NT2/D1 (cell line): ENCODE measurements around the gene EPHA2.
"Not testable (repeated sequence)": the region's sequence is repeated elsewhere in the genome, so short reads cannot be mapped to it uniquely, and the experiment has no call there.

Experiments used
- DNase-seq: peaks from one replicate; pipeline ENCODE4 v3.0.0-alpha.2; 2011; ENCODE audit warnings: low read depth, low spot score
- H3K27me3 ChIP-seq: 2 replicates; pipeline ENCODE4 v1.6.0; 2011; ENCODE audit warnings: mild to moderate bottlenecking; ENCODE audit not compliant: insufficient read length, insufficient read depth
- H3K36me3 ChIP-seq: 2 replicates; pipeline ENCODE4 v1.6.1; 2011; ENCODE audit warnings: mild to moderate bottlenecking, low read length, mixed read lengths; ENCODE audit not compliant: insufficient read depth, insufficient read length
- H3K4me1 ChIP-seq: 2 replicates; pipeline ENCODE4 v1.5.1; 2011; ENCODE audit not compliant: insufficient read depth, insufficient read length
- H3K4me3 ChIP-seq: 2 replicates; pipeline ENCODE4 v1.5.1; 2011; ENCODE audit warnings: low read depth; ENCODE audit not compliant: insufficient read length
- H3K9ac ChIP-seq: 2 replicates; pipeline ENCODE4 v1.6.0; 2011; ENCODE audit warnings: low read depth; ENCODE audit not compliant: insufficient read length
- H3K9me3 ChIP-seq: 2 replicates; pipeline ENCODE4 v1.5.1; 2011; ENCODE audit warnings: mild to moderate bottlenecking, low read length; ENCODE audit not compliant: insufficient read depth
- SUZ12 ChIP-seq: IDR thresholded peaks from 2 replicates; pipeline ENCODE4 v1.6.1; 2011; ENCODE audit not compliant: insufficient read length, insufficient read depth; ENCODE audit errors: extremely low read depth
- YY1 ChIP-seq: IDR thresholded peaks from 2 replicates; pipeline ENCODE4 v1.6.1; 2011; ENCODE audit not compliant: insufficient read length, insufficient read depth
- ZNF274 ChIP-seq: IDR thresholded peaks from 2 replicates; pipeline ENCODE4 v1.6.1; 2011; ENCODE audit warnings: mild to moderate bottlenecking, low read depth, low read length

EPHA2 gene

DNA sequence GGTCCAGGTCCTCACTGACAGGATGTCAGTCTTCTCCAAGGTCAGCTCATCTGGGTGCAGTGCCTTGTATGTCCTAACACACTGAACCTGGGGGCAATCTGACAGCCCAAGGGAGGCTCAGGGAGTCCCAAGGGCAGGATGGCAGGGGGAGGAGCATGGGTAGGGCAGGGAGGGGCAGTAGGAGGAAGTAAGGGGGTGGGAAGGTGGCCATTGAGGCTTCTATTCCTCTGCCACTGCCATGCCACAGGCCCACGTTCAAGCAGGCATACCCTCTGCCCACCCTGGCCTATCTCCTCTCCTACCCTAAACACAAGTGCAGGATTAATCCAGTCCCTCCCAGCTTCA, 43.3 kb upstream of the EPHA2 start:
- H3K27me3 ChIP-seq: no peaks in the 10 kb centered on the region
- no peak overlapping the region for H3K4me3 ChIP-seq
- TF ChIP-seq ZNF274 (no peak), SUZ12 (no peak), YY1 (no peak)
- peaks cover 2% of the 10 kb centered on the region for H3K4me1 ChIP-seq
- H3K36me3 ChIP-seq: peaks cover 19% of the 10 kb centered on the region
- H3K9me3 ChIP-seq: no peaks in the 10 kb centered on the region
- no peak for DNase-seq
- no peak overlapping the region for H3K9ac ChIP-seq

DNA sequence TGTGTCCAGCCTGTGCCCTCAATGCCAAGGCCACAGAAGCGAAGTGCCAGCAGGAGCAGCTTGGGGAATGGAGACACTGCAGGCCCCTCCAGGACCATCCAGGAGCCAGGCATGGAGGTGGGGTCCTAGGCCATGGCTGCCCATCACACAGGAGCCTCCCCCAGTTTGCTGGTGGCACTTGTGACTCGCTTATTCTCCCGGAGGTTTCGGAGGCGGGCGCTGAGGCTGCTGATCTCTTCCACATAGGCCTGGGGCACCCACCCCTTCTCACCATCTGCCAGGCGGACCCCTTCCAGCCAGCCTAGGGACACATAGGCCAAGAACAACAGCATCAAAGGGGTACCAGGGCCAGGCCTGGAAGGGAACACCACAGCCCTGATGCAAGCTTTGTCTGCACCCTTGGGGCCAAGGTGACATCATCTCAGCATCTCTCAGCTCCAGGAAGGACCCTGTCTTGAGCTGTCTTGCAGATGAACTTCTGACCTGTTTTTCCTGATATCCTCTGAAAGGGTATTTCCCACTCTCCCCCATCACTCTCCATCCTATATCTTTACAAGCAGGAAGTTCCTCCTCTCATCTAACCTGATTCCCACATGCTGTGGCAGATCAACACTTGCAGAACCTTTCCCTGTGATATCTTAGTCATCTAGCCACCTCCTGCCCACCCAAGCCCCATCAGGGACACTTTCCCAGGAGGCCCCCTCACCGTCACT, 42.7 kb upstream of the EPHA2 start:
- Histone ChIP-seq H3K4me3 (no peak overlapping the region), H3K9ac (no peak overlapping the region), H3K27me3 (no peaks in the 10 kb centered on the region), H3K4me1 (peaks cover 2% of the 10 kb centered on the region), H3K36me3 (peaks cover 17% of the 10 kb centered on the region), H3K9me3 (no peaks in the 10 kb centered on the region)
- DNase-seq: no peak
- TF ChIP-seq ZNF274: no peak
- no peak for TF ChIP-seq SUZ12
- no peak for TF ChIP-seq YY1

DNA sequence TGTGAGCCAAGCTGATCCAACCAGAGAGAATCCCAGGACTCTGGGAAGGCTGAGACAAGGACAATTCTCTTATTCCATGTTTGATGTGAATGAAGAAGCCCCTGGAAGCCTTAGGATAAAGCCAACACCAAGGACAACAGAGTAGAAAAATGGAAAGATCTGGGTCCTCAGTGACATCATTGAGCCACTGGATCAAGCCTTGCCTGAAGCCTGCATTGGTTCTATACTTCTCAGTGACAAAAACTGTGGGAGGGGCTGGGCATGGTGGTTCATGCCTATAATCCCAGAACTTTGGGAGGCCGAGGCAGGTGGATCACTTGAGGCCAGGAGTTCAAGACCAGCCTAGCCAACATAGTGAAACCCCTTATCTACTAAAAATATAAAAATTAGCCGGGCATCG, 41.0 kb upstream of the EPHA2 start:
- Histone ChIP-seq H3K9me3 (no peaks in the 10 kb centered on the region), H3K27me3 (no peaks in the 10 kb centered on the region), H3K36me3 (peaks cover 11% of the 10 kb centered on the region), H3K9ac (no peak overlapping the region), H3K4me1 (peaks cover 2% of the 10 kb centered on the region), H3K4me3 (no peak overlapping the region)
- no peak for DNase-seq
- TF ChIP-seq YY1 (no peak), SUZ12 (no peak), ZNF274 (no peak)

DNA sequence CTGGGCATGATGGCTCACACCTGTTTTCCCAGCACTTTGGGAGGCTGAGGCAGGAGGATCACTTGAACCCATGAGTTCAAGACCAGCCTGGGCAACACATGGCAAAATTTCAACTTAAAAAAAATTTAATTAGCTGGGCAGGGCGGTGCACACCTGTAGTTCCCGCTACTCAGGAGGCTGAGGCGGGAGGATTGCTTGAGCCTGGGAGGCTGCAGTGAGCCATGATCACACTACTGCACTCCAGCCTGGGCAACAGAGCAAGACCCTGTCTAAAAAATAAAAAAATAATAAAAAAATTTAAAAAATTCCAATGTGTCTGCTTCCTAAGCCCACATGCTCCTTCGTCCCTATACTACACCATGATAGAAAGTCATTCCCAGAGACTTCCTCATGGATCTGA, 40.3 kb upstream of the EPHA2 start:
- not testable (repeated sequence) for H3K4me1 ChIP-seq, DNase-seq, H3K9ac ChIP-seq, H3K27me3 ChIP-seq, H3K9me3 ChIP-seq, H3K4me3 ChIP-seq, H3K36me3 ChIP-seq

GRCh38 chr1:16195518-16195905, 39.6 kb upstream of the EPHA2 start:
- Histone ChIP-seq H3K36me3 (peaks cover 4% of the 10 kb centered on the region), H3K4me3 (no peak overlapping the region), H3K4me1 (peaks cover 2% of the 10 kb centered on the region), H3K9me3 (no peaks in the 10 kb centered on the region), H3K27me3 (no peaks in the 10 kb centered on the region), H3K9ac (no peak overlapping the region)
- no peak for DNase-seq
- TF ChIP-seq SUZ12 (no peak), ZNF274 (no peak), YY1 (no peak)

DNA sequence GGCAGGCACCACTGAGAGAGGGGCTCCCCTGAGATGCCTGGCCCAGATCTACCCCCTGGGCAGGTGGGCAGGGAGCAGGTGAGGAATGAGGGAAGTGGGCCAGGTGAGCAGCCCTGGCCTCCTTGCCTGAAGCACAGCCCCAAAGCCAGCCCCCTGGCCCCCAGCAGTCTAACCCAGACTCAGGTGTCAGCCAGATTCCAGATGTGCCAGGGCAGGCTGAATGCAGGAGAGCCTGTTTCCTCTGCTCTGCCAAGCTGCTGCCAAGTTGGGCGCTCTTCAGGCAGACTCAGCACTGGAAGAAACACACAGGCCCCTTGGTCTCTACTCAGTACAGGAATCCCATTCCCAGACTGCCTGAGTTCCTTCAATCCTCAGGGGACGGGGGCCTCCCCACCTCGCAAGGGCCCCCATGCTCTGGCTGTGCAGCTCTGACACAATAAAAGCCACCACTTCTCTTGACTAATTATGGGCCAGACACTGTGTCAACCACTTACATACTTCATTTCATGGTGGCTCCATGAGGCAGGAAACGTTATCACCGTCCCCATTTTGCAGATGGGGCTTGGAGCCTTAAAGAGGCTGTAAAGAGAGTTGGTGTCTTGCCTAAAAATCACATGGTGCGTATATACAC, 36.2 kb upstream of the EPHA2 start:
- no peak for DNase-seq
- no peaks in the 10 kb centered on the region for H3K27me3 ChIP-seq
- peaks cover 6% of the 10 kb centered on the region for H3K4me1 ChIP-seq
- H3K4me3 ChIP-seq: no peak overlapping the region
- H3K9ac ChIP-seq: no peak overlapping the region
- no peaks in the 10 kb centered on the region for H3K9me3 ChIP-seq
- TF ChIP-seq YY1 (no peak), ZNF274 (no peak), SUZ12 (no peak)
- H3K36me3 ChIP-seq: no peaks in the 10 kb centered on the region

DNA sequence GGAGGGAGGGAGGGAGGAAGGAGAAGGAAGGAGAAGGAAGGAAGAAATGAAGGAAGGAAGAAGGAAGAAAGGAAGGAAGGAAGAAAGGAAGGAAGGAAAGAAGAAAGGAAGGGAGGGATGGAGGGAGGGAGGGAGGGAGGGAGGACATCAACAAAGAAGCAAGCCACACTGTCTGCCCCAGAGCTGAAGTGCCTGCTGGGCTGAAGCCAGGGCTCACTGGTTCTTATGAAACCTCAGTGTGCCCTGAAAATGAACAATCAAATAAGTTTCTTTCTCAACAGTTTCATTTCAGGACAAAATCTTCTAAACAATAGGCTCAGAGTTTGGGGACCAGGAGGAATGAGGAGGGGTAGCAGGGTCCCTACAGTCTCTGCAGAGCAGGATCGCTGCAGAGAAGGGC, 35.4 kb upstream of the EPHA2 start:
- no peaks in the 10 kb centered on the region for H3K36me3 ChIP-seq
- no peak for DNase-seq
- H3K4me1 ChIP-seq: peaks cover 6% of the 10 kb centered on the region
- no peak overlapping the region for H3K4me3 ChIP-seq
- no peak for TF ChIP-seq ZNF274
- TF ChIP-seq SUZ12: no peak
- TF ChIP-seq YY1: no peak
- no peak overlapping the region for H3K9ac ChIP-seq
- H3K9me3 ChIP-seq: no peaks in the 10 kb centered on the region
- H3K27me3 ChIP-seq: no peaks in the 10 kb centered on the region

DNA sequence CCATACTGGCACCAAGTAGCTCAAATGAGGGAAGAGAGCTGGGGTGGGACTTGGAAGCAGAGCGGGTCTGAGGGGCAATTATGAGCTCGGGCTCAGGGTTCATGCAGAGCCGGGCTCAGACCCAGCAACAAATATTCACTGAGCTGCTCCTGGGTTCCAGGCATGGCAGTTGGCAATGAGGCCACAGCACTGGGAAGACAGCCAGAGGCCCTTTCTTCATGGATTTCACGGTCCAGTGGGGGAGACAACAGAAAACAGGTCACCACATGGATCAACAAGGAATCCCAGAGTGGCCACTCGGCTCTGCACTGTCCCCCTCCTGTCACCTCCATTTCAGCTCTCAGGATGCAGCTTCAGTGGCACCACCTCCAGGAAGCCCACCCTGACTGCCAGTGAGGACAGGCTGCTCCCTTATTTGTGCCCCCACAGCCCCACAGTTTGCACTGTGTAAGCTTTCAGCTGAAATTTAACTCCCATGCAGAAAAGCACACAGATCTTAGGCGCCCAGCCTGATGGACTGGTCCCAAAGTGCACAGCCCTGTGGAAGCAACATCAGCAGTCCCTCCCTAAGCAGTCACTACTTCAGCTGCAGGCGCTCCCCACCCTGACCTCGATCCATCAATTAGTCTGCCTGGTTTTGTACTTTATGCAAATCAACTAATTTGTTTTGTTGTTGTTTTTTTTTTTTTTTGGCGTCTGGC, 34.2 kb upstream of the EPHA2 start:
- Histone ChIP-seq H3K9ac (no peak overlapping the region), H3K4me1 (peaks cover 6% of the 10 kb centered on the region)
- DNase-seq: no peak

More for the DNA sequence above, 34.2 kb upstream of the EPHA2 start:
- H3K36me3 ChIP-seq: no peaks in the 10 kb centered on the region
- TF ChIP-seq YY1 (no peak), ZNF274 (no peak), SUZ12 (no peak)
- no peaks in the 10 kb centered on the region for H3K27me3 ChIP-seq
- no peak overlapping the region for H3K4me3 ChIP-seq
- no peaks in the 10 kb centered on the region for H3K9me3 ChIP-seq
